Tibial artery (tissue), 4 donors: ENCODE results near the gene FBXL5.

Experiments used
- DNase-seq, 2 donors: peaks; one replicate each; pipeline ENCODE4 v3.0.0-alpha.2; 2019
- H3K27ac ChIP-seq, 2 donors: fragments of 200-600 bp; sonication (generic) in 1 of 2; 1 replicate in 1 of 2; 2 replicates in 1 of 2; pipeline ENCODE4 v1.5.1; 2018 to 2019; ENCODE audit warnings: mild to moderate bottlenecking in 1 of 2
- H3K27me3 ChIP-seq, 2 donors: fragments of 200-600 bp; sonication (generic) in 1 of 2; one replicate each; pipeline versions ENCODE4 v1.5.1 to v1.6.0; 2016 to 2019
- H3K36me3 ChIP-seq, 3 donors: fragments of 200-600 bp; sonication (generic) in 2 of 3; one replicate each; pipeline ENCODE4 v1.5.1; 2016 to 2019; ENCODE audit warnings: mild to moderate bottlenecking in 2 of 3
- H3K4me1 ChIP-seq, 4 donors: fragments of 200-600 bp; sonication (generic) in 2 of 4; 1 replicate in 3 of 4; 2 replicates in 1 of 4; pipeline ENCODE4 v1.5.1; 2016 to 2019
- H3K4me3 ChIP-seq, 2 donors: fragments of 200-600 bp; sonication (generic) in 1 of 2; 1 replicate in 1 of 2; 2 replicates in 1 of 2; pipeline ENCODE4 v1.5.1; 2018 to 2019; ENCODE audit warnings: mild to moderate bottlenecking in 2 of 2
- H3K9me3 ChIP-seq, 3 donors: fragments of 200-600 bp; sonication (generic) in 1 of 3; one replicate each; pipeline ENCODE4 v1.5.1; 2016 to 2019
- CTCF ChIP-seq, 2 experiments: fragments of 200-600 bp in 1 of 2; fragments of 450-650 bp in 1 of 2; IDR thresholded peaks; one replicate each; pipeline ENCODE4 v1.5.1; 2017 to 2019; ENCODE audit warnings: antibody characterized with exemption in 2 of 2, mild to moderate bottlenecking in 1 of 2, moderate library complexity in 1 of 2
- intact Hi-C: fragments of 100-400 bp; cut with DNase I; formaldehyde crosslinking; loops from one replicate; pipeline ENCODE4 v1.15.0; 2023; ENCODE audit warnings: low total_unique reads

FBXL5 gene

GRCh38 chr4:15682242-15683142, 27.3 kb upstream of the FBXL5 start:
- peak overlapping the region; percentile 88 to 91 for H3K27ac ChIP-seq
- no peak for DNase-seq
- peaks cover 8 to 13% (median 13%) of the 10 kb centered on the region in 3 donors for H3K36me3 ChIP-seq
- H3K4me3 ChIP-seq: peak overlapping the region; percentile 79 to 80
- no peaks in the 10 kb centered on the region for H3K9me3 ChIP-seq
- peaks cover 0 to 26% (median 15%) of the 10 kb centered on the region in 4 donors for H3K4me1 ChIP-seq
- TF ChIP-seq CTCF (IDR thresholded peaks at IDR 0.05): no peak
- intact Hi-C loops: loop anchor here (1.0 kb wide), 1 partner anchor 10 kb away; no protein-coding TSS in a partner anchor
- no peaks in the 10 kb centered on the region for H3K27me3 ChIP-seq

DNA sequence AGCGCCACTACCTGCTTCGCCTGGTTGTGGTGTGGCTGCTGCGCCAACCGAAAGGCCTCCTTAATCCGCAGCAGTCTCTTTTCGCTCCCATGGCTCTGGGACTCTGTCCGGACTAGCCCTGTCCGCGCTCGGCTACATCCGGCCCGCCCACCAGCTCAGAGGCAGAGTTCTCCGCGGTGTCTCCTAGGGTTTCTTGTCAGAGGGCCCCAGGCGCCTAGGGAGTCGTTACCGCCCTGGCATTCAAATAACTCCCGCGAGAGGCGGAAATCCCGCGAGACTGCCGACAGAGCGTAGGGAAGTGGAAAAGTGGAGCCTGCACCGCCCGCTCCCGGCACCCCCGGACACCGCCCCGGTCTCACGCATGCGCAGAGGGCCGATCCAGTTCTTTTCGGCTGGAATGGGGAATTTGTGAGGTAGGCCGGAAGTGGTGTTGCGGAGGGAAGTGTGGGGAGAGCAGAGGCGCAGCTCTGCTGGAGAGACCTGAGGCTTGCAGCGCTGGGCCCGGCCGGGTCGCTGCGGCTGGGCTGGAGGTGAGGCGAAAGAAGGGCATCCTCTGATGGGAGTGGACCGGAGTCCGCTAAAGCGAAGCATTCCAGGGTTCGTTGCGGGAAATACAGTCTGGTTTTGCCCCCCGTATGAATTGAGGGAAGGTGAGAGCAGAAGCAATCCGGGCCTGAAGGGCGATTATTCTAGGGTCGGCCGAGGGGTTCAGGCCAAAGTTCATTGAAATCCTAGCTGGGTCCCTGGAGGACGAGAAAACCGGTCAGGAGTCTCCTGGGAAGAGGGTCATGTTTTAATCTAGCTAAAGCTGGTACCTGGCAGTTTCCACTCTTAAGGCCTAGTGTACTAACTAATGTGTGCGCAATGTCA, 26.4 kb upstream of the FBXL5 start, which contains the start of gene FAM200B:
Gene FAM200B, plus strand, starts transcription at position 456 of the 870 bp plus-strand sequence. CDS start 5,151 bp downstream, outside the sequence.
- Histone ChIP-seq H3K4me3 (peak within 1 kb of the TSS; percentile 79 to 80), H3K27me3 (no peaks in the 10 kb centered on the region), H3K9me3 (no peaks in the 10 kb centered on the region), H3K4me1 (peaks cover 0 to 26% (median 15%) of the 10 kb centered on the region in 4 donors), H3K36me3 (peaks cover 5 to 8% (median 6%) of the 10 kb centered on the region in 3 donors), H3K27ac (peak within 1 kb of the TSS; percentile 88 to 91)
- intact Hi-C loops: no loop called here
- peak; percentile 98 to 99 for DNase-seq
- TF ChIP-seq CTCF (IDR thresholded peaks at IDR 0.05): peak; percentile 28 to 29

DNA sequence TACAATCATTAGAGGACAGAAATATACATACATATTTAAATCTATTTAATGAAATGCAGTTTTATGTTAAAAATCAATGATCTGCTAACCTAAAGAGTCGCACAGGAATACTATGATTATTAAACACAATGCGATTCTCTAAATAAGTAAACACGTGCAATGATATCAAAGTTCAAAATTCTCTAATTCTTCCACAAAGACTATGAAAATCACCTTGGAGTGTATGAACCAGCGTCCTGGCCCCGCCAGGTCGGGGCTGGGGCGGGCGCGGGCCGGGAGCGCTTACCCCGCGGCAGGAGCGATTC, 25.9 kb upstream of the FBXL5 start:
- Histone ChIP-seq H3K27me3 (no peaks in the 10 kb centered on the region), H3K9me3 (no peaks in the 10 kb centered on the region), H3K36me3 (peaks cover 0 to 2% (median under 1%) of the 10 kb centered on the region in 3 donors), H3K4me1 (peaks cover 0 to 26% (median 15%) of the 10 kb centered on the region in 4 donors), H3K4me3 (peak overlapping the region; percentile 79 to 80), H3K27ac (peak overlapping the region; percentile 88 to 91)
- DNase-seq: no peak
- intact Hi-C loops: no loop called here
- no peak for TF ChIP-seq CTCF (IDR thresholded peaks at IDR 0.05)

GRCh38 chr4:15677507-15677988, 22.4 kb upstream of the FBXL5 start:
- Histone ChIP-seq H3K36me3 (no peaks in the 10 kb centered on the region), H3K27ac (no peak overlapping the region), H3K9me3 (no peaks in the 10 kb centered on the region), H3K4me1 (peaks cover 0 to 9% (median 3%) of the 10 kb centered on the region in 4 donors), H3K27me3 (no peaks in the 10 kb centered on the region), H3K4me3 (no peak overlapping the region)
- TF ChIP-seq CTCF (IDR thresholded peaks at IDR 0.05): no peak
- intact Hi-C loops: no loop called here
- DNase-seq: no peak

DNA sequence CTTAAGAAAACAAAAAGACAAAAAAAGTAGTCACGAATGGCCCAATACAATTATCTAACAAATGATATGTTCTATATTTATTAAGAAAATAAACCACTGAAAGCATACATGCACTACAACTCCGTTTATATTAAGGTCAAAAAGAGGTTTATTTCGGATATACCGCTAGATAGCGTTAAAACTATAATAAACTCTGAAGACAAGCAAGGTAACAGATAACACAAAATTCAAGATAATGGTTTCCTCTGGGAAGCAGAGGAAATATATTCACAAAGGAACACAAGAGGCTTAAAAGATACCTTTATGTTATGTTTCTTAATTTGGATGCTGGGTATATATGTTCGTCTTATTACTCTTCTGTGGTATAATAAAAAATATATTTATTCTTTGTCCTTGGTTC, 21.7 kb upstream of the FBXL5 start:
- Histone ChIP-seq H3K9me3 (no peaks in the 10 kb centered on the region), H3K27me3 (no peaks in the 10 kb centered on the region), H3K36me3 (no peaks in the 10 kb centered on the region), H3K4me3 (no peak overlapping the region), H3K4me1 (peaks cover 0 to 5% (median 2%) of the 10 kb centered on the region in 4 donors), H3K27ac (no peak overlapping the region)
- no peak for DNase-seq
- no peak for TF ChIP-seq CTCF (IDR thresholded peaks at IDR 0.05)
- intact Hi-C loops: no loop called here
